HG03135 (cell line): ENCODE results near the gene GRIN3B.

Experiments used
- ATAC-seq: cut with Tn5 transposase; IDR thresholded peaks from one replicate; pipeline ENCODE4 v1.9.1; 2021; ENCODE audit warnings: mild to moderate bottlenecking, moderate library complexity; ENCODE audit not compliant: unreplicated experiment

GRIN3B gene

GRCh38 chr19:990746-991145 lies 9.5 kb upstream of the GRIN3B start:
- no peak for ATAC-seq

- ATAC-seq, result no peak
Observed at GRCh38 chr19:991174-991931, 8.9 kb upstream of the GRIN3B start.

- ATAC-seq, result no peak
Observed at GRCh38 chr19:991932-992669, 8.1 kb upstream of the GRIN3B start.

- no peak for ATAC-seq
Observed at GRCh38 chr19:992670-993055, 7.6 kb upstream of the GRIN3B start.

GRCh38 chr19:993361-993830 lies 6.8 kb upstream of the GRIN3B start:
- no peak for ATAC-seq

- no peak for ATAC-seq
Observed at GRCh38 chr19:993831-994393, 6.3 kb upstream of the GRIN3B start.

- ATAC-seq, result no peak
Observed at GRCh38 chr19:994516-994915, 5.7 kb upstream of the GRIN3B start.

- ATAC-seq, result no peak
Observed at GRCh38 chr19:995051-995827, 5.0 kb upstream of the GRIN3B start.

GRCh38 chr19:996051-996838 lies 4.0 kb upstream of the GRIN3B start:
- no peak for ATAC-seq

- no peak for ATAC-seq
Observed at GRCh38 chr19:998064-998463, 2.2 kb upstream of the GRIN3B start.

- no peak for ATAC-seq
Observed at GRCh38 chr19:999379-999719, 870 bp upstream of the GRIN3B start.

- no peak for ATAC-seq
Observed at GRCh38 chr19:1000591-1001537, 645 bp downstream of the GRIN3B start.

GRCh38 chr19:1001538-1002166 lies 1.4 kb downstream of the GRIN3B start:
- ATAC-seq, result no peak

- ATAC-seq, result no peak
Observed at GRCh38 chr19:1002600-1002999, 2.4 kb downstream of the GRIN3B start.

- ATAC-seq, result no peak
Observed at GRCh38 chr19:1003283-1003682, 3.1 kb downstream of the GRIN3B start.

- no peak for ATAC-seq
Observed at GRCh38 chr19:1004204-1004802, 4.1 kb downstream of the GRIN3B start.

- ATAC-seq, result no peak
Observed at GRCh38 chr19:1004803-1005664, 4.8 kb downstream of the GRIN3B start.
